Inflammatory macrophage treated with lipopolysaccharide for 4 hours (primary cell): ENCODE results near the gene RGS19.

Source experiments
- DNase-seq: peaks from one replicate; pipeline ENCODE4 v3.0.0-alpha.2; 2020

Gene RGS19

DNA sequence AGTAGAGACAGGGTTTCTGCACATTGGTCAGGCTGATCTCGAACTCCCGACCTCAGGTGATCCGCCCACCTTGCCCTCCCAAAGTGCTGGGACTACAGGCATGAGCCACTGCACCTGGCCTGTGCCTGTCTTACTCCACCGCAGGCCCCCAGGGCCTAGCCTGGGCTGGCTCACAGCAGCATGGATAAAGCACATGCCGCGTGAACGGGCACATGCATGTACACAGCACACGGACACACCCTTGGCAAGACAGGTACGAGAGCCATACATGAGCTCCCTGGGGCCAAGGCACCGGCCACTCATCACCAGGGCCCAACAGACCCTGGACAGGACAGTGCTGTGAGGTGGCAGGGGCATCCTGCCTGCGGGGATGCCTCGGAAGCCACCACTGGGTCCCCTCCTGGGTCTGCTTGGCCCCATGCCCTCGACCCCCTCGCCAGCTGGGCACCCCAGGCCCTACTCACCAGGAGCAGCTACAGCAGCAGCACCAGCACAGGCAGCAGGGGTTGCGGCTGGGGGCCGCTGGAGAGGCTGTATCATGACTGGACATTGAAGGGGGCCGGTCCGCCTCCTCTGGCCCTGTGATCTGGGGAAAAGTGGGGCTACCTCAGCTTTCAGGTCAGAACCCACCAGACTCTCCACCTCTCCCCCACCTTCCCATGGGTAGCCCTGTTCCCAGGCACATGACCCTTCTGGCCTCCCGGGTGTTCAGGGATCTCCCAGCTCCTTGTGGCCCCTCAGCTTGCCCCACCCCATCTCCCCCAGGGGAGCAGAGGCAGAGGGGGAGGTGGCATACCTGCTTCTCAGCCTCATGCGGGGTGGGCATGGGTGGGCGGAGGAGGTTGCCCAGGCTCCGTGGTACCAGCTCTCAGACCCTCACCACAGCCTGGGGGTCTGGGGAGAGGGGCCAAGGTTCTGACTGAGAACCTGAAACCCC is 3.0 kb downstream of the RGS19 start:
- DNase-seq = no peak

DNA sequence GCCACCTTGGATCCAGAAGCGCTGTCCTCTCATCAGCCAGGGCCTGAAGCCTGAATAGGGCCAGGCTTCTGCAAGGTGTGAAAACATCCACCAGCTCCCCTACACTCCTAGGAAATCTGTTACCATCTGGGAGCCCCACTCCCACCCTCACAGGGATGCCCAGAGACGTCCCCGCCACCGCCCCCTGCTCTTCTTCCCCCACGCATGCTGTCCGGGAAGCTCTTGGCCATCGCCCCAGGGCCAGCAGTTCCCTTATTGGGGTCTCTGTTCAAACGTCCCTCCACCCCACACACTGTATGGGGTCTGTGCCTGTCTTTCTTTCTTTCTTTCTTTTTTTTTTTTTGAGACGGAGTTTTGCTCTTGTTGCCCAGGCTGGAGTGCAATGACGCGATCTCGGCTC is 3.8 kb downstream of the RGS19 start:
- DNase-seq = no peak

DNA sequence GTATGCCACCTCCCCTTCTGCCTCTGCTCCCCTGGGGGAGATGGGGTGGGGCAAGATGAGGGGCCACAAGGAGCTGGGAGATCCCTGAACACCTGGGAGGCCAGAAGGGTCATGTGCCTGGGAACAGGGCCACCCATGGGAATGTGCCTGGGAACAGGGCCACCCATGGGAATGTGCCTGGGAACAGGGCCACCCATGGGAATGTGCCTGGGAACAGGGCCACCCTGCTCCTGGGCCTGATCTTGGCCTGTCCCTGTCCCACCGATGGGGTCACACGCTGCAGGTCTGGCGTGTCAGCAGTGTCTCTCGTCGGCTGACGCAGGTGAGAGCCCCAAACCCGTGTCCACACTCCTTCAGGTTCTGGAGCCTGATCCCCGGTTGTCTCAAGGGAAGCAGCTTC is 4.4 kb downstream of the RGS19 start:
- DNase-seq = no peak

DNA sequence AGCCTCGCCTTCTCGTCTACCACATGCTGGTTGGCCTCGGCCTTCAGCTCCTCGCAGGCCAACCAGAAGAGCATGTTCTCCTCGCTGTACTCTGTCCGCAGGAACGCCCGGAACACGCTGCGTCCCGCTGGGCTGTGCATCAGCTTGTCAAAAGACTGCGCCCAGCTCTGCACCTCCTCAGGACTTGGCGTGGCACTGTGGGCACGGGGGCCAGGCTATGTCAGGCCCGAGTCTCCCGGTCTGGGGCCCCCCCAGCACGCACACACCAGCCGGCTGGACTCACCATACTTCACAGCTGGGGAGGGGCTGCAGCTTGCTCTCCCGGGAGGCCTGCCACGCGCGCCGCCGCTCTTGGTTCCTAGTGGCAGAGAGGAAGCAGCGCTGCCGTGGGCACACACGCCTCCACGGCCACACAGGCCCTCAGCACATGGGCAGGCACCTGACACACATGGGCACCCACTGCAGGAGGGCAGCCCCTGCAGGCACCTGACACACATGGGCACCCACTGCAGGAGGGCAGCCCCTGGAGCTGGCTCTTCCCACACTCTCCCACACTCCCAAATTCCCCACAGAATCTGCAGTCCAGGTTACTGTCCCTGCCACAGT is 5.0 kb downstream of the RGS19 start:
- no peak for DNase-seq

DNA sequence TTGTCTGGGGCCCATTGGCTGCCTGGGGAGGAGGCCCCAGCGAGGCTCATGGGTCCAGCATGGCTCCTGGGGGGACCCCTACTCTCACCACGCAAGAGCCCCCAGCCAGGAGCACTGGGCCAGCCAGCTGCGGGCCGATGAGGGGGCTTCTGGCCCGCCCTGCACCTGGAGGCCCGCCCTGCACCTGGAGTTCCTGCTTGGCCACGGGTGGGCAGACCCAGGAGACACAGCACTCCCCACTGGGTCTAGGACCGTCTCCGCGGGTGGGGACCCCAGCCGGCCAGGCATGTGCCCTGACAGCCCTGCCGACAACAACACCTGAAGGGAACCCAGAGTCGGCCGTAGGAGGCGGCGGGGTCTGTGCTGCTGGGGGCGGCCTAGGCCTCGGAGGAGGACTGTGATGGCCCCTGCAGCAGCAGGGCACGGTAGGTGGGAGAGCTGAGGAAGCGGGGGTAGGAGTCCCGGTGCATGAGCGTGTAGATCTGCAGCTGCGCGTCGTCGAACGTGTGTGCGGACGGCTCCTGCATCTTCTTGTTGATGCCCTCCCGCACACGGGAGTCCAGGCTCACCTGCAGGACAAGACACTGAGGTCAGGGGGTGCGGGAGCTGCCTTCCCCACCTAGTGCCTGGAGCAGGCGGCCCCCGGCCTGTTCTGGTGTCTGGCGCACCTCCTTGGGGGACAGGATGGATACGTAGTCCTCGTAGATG is 5.7 kb downstream of the RGS19 start:
- no peak for DNase-seq

GRCh38 chr20:64072498-64073063 is 6.7 kb downstream of the RGS19 start:
- no peak for DNase-seq

DNA sequence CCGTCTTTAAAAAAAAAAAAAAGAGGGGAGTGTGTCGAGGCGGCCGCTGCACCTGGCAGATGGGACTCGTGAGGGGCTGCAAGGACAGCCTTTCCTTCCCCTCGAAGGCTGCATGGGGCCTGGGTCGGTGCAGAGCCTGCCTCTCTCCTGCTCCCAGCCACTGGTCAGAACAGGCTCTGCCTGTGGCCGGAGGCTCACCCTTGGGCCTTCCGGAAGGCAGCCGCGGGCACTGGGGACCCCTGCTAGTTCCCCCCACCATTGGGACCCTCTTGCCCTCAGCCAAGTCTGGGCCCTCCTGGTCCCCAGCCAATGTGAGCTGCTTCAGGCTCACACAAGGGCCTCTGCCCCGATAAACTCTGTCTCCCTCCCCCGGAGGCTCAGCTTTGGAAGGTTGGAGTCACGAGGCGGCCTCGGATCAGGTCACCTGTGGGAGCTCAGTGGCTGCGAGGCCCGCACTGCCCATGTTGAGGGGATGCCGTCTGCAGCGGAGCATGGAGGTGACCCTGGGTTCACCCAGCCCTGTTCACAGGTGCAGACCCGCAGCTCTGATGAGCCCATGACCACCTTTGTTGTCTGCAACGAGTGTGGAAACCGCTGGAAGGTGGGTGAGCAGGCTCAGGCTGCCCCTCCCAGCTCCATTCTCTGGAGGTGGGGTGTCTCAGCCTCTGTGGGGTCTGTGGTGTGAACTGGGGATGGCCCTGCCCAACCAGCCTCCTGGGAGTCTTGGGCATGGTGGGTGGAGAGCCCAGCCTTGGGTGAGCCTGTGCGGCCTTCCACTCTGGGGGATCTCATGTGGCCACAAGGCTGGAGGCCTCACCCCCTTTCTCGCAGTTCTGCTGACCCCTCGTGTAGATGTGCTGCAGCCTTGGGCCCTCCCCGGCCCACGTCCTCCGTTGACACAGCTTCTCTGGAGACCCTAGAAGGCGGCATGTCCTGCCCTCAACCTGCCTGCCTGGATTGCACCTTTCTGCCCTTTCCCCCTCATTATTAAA is 7.7 kb downstream of the RGS19 start:
- DNase-seq = no peak

DNA sequence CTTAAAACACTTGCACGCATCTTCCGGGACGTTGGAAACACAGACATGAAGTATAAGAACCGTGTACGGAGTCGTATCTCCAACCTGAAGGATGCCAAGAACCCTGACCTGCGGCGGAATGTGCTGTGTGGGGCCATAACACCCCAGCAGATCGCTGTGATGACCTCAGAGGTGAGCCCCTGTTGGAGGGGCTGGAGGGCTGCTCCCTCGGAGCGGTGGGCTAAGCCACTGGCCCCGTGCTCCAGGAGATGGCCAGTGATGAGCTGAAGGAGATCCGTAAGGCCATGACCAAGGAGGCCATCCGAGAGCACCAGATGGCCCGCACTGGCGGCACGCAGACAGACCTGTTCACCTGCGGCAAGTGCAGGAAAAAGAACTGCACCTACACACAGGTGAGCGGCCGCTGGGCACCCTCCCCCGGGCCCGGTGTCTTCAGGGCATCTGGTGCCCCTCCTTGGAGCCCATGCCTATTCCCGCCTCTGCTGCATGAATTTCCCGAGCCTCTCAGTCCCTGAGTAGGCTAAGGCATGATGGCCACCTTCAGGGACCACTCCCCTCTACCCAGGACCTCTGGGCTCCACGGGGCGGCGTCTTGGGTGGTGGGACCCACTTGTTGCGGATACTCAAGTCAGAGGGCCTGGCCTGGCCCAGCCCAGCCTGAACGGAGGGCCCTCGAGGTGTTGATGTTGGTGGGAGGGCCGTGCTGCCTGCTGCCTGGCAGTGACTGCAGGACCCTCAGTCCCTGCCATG is 8.9 kb downstream of the RGS19 start:
- no peak for DNase-seq

DNA sequence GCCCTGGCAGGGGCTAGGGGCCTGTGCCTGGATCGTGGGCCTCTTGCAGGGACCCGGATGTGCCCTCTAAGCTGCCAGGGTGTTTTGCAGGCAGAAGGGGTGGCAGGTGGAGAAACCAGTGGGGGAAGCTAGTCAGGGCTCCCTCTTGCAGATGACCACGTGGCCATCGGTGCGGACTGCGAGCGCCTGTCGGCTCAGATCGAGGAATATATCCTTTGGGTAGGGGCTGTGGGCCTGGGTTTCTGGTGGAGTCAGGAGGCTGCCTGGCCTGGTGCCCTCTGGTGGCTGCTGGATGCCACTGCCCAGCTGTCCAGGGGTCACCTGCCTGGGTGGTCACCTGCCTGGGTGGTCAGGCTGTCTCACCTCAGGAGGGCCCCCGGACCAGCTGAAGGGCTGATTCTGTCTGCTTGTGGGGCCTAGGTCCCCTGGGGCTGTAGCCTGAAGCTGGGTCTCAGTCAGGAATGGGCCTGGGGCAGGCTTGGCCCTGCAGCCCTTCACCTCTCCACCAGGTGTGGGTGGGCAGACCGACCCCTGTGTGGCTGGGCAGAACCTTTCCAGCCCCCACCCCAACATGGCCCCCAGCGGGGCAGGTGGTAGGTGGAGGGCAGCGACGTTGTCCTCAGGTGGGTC is 9.6 kb downstream of the RGS19 start:
- no peak for DNase-seq

DNA sequence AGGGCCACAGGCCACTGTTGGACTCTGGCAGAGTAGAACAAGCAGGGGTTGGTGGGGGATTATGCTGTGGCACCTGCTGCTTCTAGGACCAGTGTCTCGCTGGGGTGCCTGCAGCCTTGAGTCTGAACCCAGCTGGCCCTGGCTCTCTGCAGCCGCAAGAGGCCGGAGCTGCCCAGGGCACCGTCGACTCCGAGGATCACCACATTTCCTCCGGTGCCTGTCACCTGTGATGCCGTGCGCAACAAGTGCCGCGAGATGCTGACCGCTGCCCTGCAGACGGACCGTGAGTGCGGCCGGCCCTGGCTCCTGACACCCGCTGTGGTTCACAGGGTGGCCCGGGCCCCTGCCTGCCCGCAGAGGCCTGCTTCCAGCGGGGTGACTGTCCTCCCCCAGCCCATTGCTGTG is 10.1 kb downstream of the RGS19 start:
- DNase-seq = no peak

GRCh38 chr20:64068386-64069208 is 10.7 kb downstream of the RGS19 start:
- no peak for DNase-seq

DNA sequence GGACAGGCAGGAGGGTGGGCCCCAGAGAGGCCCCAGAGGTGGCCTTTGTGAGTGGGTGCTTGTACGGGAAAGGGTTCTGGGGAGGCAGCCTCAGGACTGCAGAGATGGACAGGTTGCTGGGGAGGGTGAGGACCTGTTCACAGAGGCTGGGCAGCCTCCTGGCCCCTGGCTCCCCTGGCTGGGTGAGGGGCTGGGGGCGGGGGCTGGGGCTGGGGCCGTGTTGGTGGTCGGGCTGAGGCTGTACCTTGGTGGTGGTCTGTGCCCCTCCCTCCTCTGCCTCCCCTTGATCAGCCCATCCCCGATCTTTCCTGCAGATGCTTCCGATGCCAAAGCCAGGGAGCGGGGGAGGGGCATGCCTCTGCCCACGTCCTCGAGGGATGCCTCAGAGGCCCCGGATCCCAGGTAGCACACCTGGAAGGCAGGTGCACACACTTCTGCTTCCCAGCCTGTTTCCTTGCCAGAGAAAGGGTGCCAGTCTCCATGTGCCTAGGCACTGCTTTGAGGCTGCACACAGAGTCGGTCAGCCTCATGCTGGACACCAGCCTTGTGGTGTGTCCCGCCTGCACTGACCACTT is 11.5 kb downstream of the RGS19 start:
- DNase-seq = no peak

DNA sequence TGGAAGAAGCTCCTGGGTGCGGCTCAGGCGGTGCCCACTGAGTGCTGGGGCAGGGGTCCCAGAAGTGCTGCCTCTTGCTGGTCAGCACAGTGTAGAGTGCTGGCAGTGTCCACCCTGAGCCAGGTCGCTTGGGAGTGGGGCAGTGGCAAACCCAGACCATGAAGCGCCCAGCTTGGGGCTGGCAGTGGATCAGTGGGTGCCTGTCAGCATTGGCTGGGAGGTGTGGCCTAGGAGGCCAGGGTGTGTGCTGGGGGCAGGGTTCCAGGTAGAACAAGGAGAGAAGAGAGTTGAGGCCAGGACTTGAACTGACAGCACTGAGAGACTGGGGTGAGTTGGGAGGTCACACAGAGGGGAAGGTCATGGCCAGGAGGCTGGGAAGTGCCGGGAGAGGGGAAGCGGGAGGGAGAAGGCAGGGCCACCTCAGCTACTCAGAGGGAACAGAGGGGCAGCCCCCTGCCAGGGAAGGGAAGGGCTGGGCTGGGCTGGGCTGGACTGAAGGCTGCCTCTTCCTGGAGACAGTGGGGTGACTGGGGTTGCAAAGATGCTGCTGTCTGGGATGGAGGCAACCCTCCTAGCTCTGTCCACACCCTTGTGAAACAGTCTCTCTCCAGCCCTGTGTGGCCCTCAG is 12.2 kb downstream of the RGS19 start:
- no peak for DNase-seq

DNA sequence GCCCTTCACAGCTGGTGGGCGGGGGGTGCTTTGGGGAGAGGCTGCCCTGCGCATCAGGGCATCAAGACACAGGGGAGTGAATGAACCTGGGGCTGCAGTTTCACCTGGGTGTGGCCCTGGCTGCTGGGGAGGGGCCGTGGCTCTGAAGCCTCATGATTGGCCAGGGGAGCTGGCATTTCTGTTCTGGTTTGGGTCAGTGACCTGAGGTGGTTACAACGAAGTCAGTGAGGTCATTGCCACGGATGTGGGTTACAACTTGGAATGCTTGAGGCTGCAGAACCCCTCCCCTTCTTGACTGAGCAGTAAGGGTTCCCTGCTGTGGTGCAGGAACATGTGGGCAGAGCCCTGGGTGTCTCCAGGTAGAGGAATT is 13.4 kb downstream of the RGS19 start:
- peak; percentile 44 for DNase-seq

GRCh38 chr20:64065062-64065973 is 14.0 kb downstream of the RGS19 start:
- no peak for DNase-seq

- DNase-seq = no peak
Measured at GRCh38 chr20:64064145-64064698, 15.1 kb downstream of the RGS19 start.

DNA sequence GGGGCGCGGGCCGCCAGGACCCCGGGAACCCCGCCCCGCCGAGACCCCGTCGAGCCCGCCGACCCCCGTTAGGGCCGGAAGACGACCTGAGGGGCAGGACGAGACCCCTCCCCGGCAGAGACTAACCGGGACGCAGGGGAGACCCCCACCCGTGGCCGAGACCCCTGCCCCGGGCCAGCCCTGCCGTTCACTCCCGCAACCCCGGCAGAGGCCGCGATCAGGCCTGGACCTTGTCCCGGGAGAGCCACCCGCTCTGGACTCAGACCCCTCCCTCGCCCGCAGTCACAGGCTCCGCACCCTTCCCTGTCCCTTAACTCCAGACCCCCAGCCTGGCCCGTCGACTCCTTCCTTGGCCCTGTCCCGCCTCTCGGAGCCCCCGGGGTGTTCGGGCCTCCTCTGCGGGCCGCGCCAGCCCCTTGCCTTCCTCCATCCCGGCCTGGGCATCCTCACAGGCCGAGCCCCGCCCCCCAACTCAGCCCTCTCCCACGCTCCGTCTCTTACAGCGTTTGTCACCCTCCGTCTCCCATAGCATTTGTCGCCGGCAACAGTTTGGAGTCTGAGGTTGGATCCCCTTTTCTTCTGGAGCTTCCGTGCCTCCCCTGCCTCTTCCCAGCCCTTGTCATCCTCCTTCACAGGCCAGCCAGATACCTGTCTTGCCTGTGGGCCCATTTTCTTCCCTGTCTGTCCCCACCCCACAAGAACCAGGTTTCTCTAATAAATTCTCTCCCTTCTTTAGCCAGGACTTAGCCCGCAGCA is 15.8 kb downstream of the RGS19 start:
- DNase-seq = peak; percentile 49
